Stimulated activated naive B cell treated with anti-CD40 and anti-IgM and Interleukin-4, amounts not matched to agents 10 μg/mL and 1 μg/mL and 100 μg/mL, for 72 hours (primary cell): ENCODE measurements around the gene SLC35B1.

Experiments
- ATAC-seq, 2 donors: fragments of 150-1000 bp; cut with Tn5 transposase; replicated peaks; 2 replicates each; pipeline ENCODE4 v1.10.0; 2021; ENCODE audit warnings: moderate library complexity in 1 of 2
- DNase-seq: peaks from one replicate; pipeline ENCODE4 v3.0.0; 2021
- H3K27ac Mint-ChIP-seq: one replicate; pipeline ENCODE4 v1.8.0; 2022; ENCODE audit warnings: mild to moderate bottlenecking, mixed read lengths
- H3K27me3 Mint-ChIP-seq, 2 donors: one replicate each; pipeline ENCODE4 v1.8.0; 2022; ENCODE audit warnings: mixed read lengths in 2 of 2
- H3K36me3 Mint-ChIP-seq, 2 donors: one replicate each; pipeline ENCODE4 v1.8.0; 2022; ENCODE audit warnings: mixed read lengths in 2 of 2, mild to moderate bottlenecking in 1 of 2
- H3K4me1 Mint-ChIP-seq, 2 donors: one replicate each; pipeline ENCODE4 v1.8.0; 2022; ENCODE audit warnings: mixed read lengths in 2 of 2, mild to moderate bottlenecking in 1 of 2
- H3K4me3 Mint-ChIP-seq, 2 donors: one replicate each; pipeline ENCODE4 v1.8.0; 2022; ENCODE audit warnings: mild to moderate bottlenecking in 2 of 2, mixed read lengths in 2 of 2, moderate library complexity in 1 of 2
- H3K9me3 Mint-ChIP-seq, 2 donors: one replicate each; pipeline ENCODE4 v1.8.0; 2022; ENCODE audit warnings: mixed read lengths in 2 of 2, mild to moderate bottlenecking in 1 of 2

SLC35B1 gene

GRCh38 chr17:49707608-49708514, at the start of gene SLC35B1:
TSS of gene SLC35B1 (minus strand) at chr17:49707964. CDS start at chr17:49707833, 131 bp downstream.
- H3K27me3 Mint-ChIP-seq: no peaks in the 10 kb centered on the region
- DNase-seq (peak; percentile 98), ATAC-seq (peak; percentile 97 to 99)
- no peaks in the 10 kb centered on the region for H3K9me3 Mint-ChIP-seq
- peaks cover 27 to 42% of the 10 kb centered on the region in 2 donors for H3K4me1 Mint-ChIP-seq
- peak within 1 kb of the TSS; percentile 99 for H3K27ac Mint-ChIP-seq
- peaks cover 23 to 32% of the 10 kb centered on the region in 2 donors for H3K36me3 Mint-ChIP-seq
- H3K4me3 Mint-ChIP-seq: peak within 1 kb of the TSS; percentile 94 to 96

- Mint-ChIP-seq H3K27ac (no peak overlapping the region), H3K36me3 (peaks cover 6 to 19% of the 10 kb centered on the region in 2 donors), H3K27me3 (no peaks in the 10 kb centered on the region), H3K4me1 (peaks cover 34 to 77% of the 10 kb centered on the region in 2 donors), H3K4me3 (no peak overlapping the region), H3K9me3 (no peaks in the 10 kb centered on the region)
- DNase-seq: no peak
- no peak for ATAC-seq
These were observed 49.5 kb upstream of the SLC35B1 start for GRCh38 chr17:49757151-49757777.

- H3K36me3 Mint-ChIP-seq: peaks cover 7 to 21% of the 10 kb centered on the region in 2 donors
- H3K27me3 Mint-ChIP-seq: no peaks in the 10 kb centered on the region
- no peaks in the 10 kb centered on the region for H3K9me3 Mint-ChIP-seq
- no peak for DNase-seq
- H3K4me1 Mint-ChIP-seq: peaks cover 32 to 73% of the 10 kb centered on the region in 2 donors
- no peak overlapping the region for H3K27ac Mint-ChIP-seq
- H3K4me3 Mint-ChIP-seq: no peak overlapping the region
- ATAC-seq: no peak
These were observed 48.8 kb upstream of the SLC35B1 start for GRCh38 chr17:49756323-49757150.

GRCh38 chr17:49755663-49756283, 48.0 kb upstream of the SLC35B1 start:
- no peak for DNase-seq
- no peak for ATAC-seq
- Mint-ChIP-seq H3K36me3 (peaks cover 7 to 21% of the 10 kb centered on the region in 2 donors), H3K4me1 (peaks cover 29 to 66% of the 10 kb centered on the region in 2 donors), H3K27ac (no peak overlapping the region), H3K4me3 (no peak overlapping the region), H3K27me3 (no peaks in the 10 kb centered on the region), H3K9me3 (no peaks in the 10 kb centered on the region)

GRCh38 chr17:49753959-49754391, 46.2 kb upstream of the SLC35B1 start:
- peaks cover 31 to 65% of the 10 kb centered on the region in 2 donors for H3K4me1 Mint-ChIP-seq
- H3K4me3 Mint-ChIP-seq: no peak overlapping the region
- no peak for DNase-seq
- H3K36me3 Mint-ChIP-seq: peaks cover 7 to 30% of the 10 kb centered on the region in 2 donors
- H3K9me3 Mint-ChIP-seq: no peaks in the 10 kb centered on the region
- no peaks in the 10 kb centered on the region for H3K27me3 Mint-ChIP-seq
- H3K27ac Mint-ChIP-seq: no peak overlapping the region
- ATAC-seq: no peak

- peak overlapping the region; percentile 67 for H3K27ac Mint-ChIP-seq
- peaks cover 12 to 30% of the 10 kb centered on the region in 2 donors for H3K36me3 Mint-ChIP-seq
- no peak for DNase-seq
- H3K4me3 Mint-ChIP-seq: no peak overlapping the region
- no peaks in the 10 kb centered on the region for H3K27me3 Mint-ChIP-seq
- H3K9me3 Mint-ChIP-seq: no peaks in the 10 kb centered on the region
- no peak for ATAC-seq
- peaks cover 44 to 75% of the 10 kb centered on the region in 2 donors for H3K4me1 Mint-ChIP-seq
These were observed 44.7 kb upstream of the SLC35B1 start for GRCh38 chr17:49752508-49752907.

GRCh38 chr17:49749730-49750129, 42.0 kb upstream of the SLC35B1 start:
- Mint-ChIP-seq H3K9me3 (no peaks in the 10 kb centered on the region), H3K36me3 (peaks cover 12 to 29% of the 10 kb centered on the region in 2 donors), H3K27me3 (no peaks in the 10 kb centered on the region), H3K4me3 (no peak overlapping the region), H3K4me1 (peaks cover 52 to 78% of the 10 kb centered on the region in 2 donors), H3K27ac (peak overlapping the region; percentile 93)
- no peak for ATAC-seq
- DNase-seq: no peak

GRCh38 chr17:49748791-49749190, 41.0 kb upstream of the SLC35B1 start:
- Mint-ChIP-seq H3K4me1 (peaks cover 50 to 79% of the 10 kb centered on the region in 2 donors), H3K27me3 (no peaks in the 10 kb centered on the region), H3K9me3 (no peaks in the 10 kb centered on the region), H3K27ac (peak overlapping the region; percentile 93), H3K36me3 (peaks cover 12 to 29% of the 10 kb centered on the region in 2 donors), H3K4me3 (peak overlapping the region; percentile 52 to 58)
- peak; percentile 85 to 89 for ATAC-seq
- DNase-seq: peak; percentile 74

- H3K4me1 Mint-ChIP-seq: peaks cover 50 to 78% of the 10 kb centered on the region in 2 donors
- H3K27ac Mint-ChIP-seq: peak overlapping the region; percentile 93
- no peaks in the 10 kb centered on the region for H3K27me3 Mint-ChIP-seq
- peak overlapping the region; percentile 52 to 58 for H3K4me3 Mint-ChIP-seq
- DNase-seq: no peak
- ATAC-seq: no peak
- no peaks in the 10 kb centered on the region for H3K9me3 Mint-ChIP-seq
- H3K36me3 Mint-ChIP-seq: peaks cover 12 to 29% of the 10 kb centered on the region in 2 donors
These were observed 40.5 kb upstream of the SLC35B1 start for GRCh38 chr17:49748223-49748622.

- peak overlapping the region; percentile 74 to 75 for H3K4me3 Mint-ChIP-seq
- peaks cover 55 to 78% of the 10 kb centered on the region in 2 donors for H3K4me1 Mint-ChIP-seq
- H3K9me3 Mint-ChIP-seq: no peaks in the 10 kb centered on the region
- ATAC-seq (no peak), DNase-seq (no peak)
- H3K27me3 Mint-ChIP-seq: no peaks in the 10 kb centered on the region
- peak overlapping the region; percentile 91 for H3K27ac Mint-ChIP-seq
- peaks cover 14 to 29% of the 10 kb centered on the region in 2 donors for H3K36me3 Mint-ChIP-seq
These were observed 39.9 kb upstream of the SLC35B1 start for GRCh38 chr17:49747632-49748031.

GRCh38 chr17:49746791-49747490, 39.2 kb upstream of the SLC35B1 start:
- peak; percentile 57 to 63 for ATAC-seq
- H3K36me3 Mint-ChIP-seq: peaks cover 10 to 25% of the 10 kb centered on the region in 2 donors
- H3K4me1 Mint-ChIP-seq: peaks cover 56 to 78% of the 10 kb centered on the region in 2 donors
- peak; percentile 55 for DNase-seq
- no peaks in the 10 kb centered on the region for H3K9me3 Mint-ChIP-seq
- no peaks in the 10 kb centered on the region for H3K27me3 Mint-ChIP-seq
- peak overlapping the region; percentile 91 for H3K27ac Mint-ChIP-seq
- peak overlapping the region; percentile 74 to 75 for H3K4me3 Mint-ChIP-seq

- Mint-ChIP-seq H3K4me1 (peaks cover 68 to 92% of the 10 kb centered on the region in 2 donors), H3K27ac (peak overlapping the region; percentile 91), H3K9me3 (no peaks in the 10 kb centered on the region), H3K4me3 (peak overlapping the region; percentile 74 to 75), H3K27me3 (no peaks in the 10 kb centered on the region), H3K36me3 (peaks cover 10 to 25% of the 10 kb centered on the region in 2 donors)
- no peak for DNase-seq
- peak in 1 of 2 donors; percentile 4 for ATAC-seq
These were observed 37.7 kb upstream of the SLC35B1 start for GRCh38 chr17:49745175-49746139.
